HCT116 (cell line): ENCODE results near the gene OR10A2. TPM values are rescaled to one million over a fixed set of nuclear protein-coding genes. Genes with fewer than 3 reads are reported as not detected.

ENCODE experiments used
- ATAC-seq: fragments of 200-7000 bp; cut with Tn5 transposase; 2 replicates; pipeline ENCODE4 v1.9.1; 2020; ENCODE audit warnings: mild to moderate bottlenecking, moderate library complexity
- BruUV-seq: library from RNA; stranded (reverse); fragments of 400-500 nt; replicated peaks from 2 replicates; lab custom pipeline; 2021; lab: Mats Ljungman, UMichigan
- CTCF ChIA-PET: fragments of 300-600 bp; sonication (Branson Sonifier 250); formaldehyde crosslinking; loops from one replicate; lab custom pipeline; 2021; ENCODE audit warnings: antibody characterized with exemption; lab: Charles Lee
- POLR2A ChIA-PET: fragments of 300-600, 350-600 bp; sonication (Branson Sonifier 250); formaldehyde crosslinking; loops from one replicate; lab custom pipeline; 2021; ENCODE audit warnings: antibody characterized with exemption; lab: Charles Lee
- RAD21 ChIA-PET, 2 experiments: fragments of 300-600 bp; sonication (Branson Sonifier 250); formaldehyde crosslinking; loops; one replicate each; lab custom pipeline; 2023; ENCODE audit warnings: low total read pairs in 2 of 2; ENCODE audit not compliant: uncharacterized antibody in 2 of 2, unreplicated experiment in 2 of 2, low non-redundant PET in 1 of 2; lab: Charles Lee
- DNase-seq: peaks from one replicate; pipeline ENCODE4 v3.0.0-alpha.2; 2010; ENCODE audit warnings: low read depth, low spot score
- H2AFZ ChIP-seq: fragments of 200-600 bp; shearing (Covaris generic), sonication (generic); 2 replicates; pipeline ENCODE4 v1.6.1; 2017; ENCODE audit warnings: low read depth, mixed run types, mixed read lengths, antibody characterized with exemption, low read length; ENCODE audit not compliant: poor library complexity, severe bottlenecking
- H3K27ac ChIP-seq: 2 replicates; pipeline ENCODE4 v1.5.1; 2012; ENCODE audit warnings: low read depth, low read length
- H3K27me3 ChIP-seq: fragments of 200-600 bp; sonication (generic); 2 replicates; pipeline ENCODE4 v1.6.1; 2016; ENCODE audit warnings: mixed run types, low read length, mixed read lengths; ENCODE audit not compliant: insufficient read depth
- H3K36me3 ChIP-seq, 2 experiments: fragments of 200-500 bp in 1 of 2; fragments of 200-600 bp in 1 of 2; sonication (Bioruptor generic) in 1 of 2; sonication (generic) in 1 of 2; 2 replicates each; pipeline versions ENCODE4 v1.5.1 to v1.6.1; 2014 to 2016; ENCODE audit warnings: low read length in 2 of 2, inconsistent platforms in 1 of 2, mixed read lengths in 1 of 2, mixed run types in 1 of 2; ENCODE audit not compliant: insufficient read depth in 2 of 2, control insufficient read depth in 1 of 2
- H3K4me1 ChIP-seq, 2 experiments: fragments of 200-600 bp in 1 of 2; sonication (generic) in 1 of 2; 2 replicates each; pipeline versions ENCODE4 v1.5.1 to v1.6.1; 2012 to 2017; ENCODE audit warnings: low read length in 2 of 2, inconsistent platforms in 1 of 2, mild to moderate bottlenecking in 1 of 2, mixed read lengths in 1 of 2, mixed run types in 1 of 2, moderate library complexity in 1 of 2; ENCODE audit not compliant: insufficient read depth in 2 of 2, control insufficient read depth in 1 of 2
- H3K4me2 ChIP-seq: fragments of 200-600 bp; sonication (generic); 2 replicates; pipeline ENCODE4 v1.6.1; 2017; ENCODE audit warnings: mixed run types, low read length, mixed read lengths
- H3K4me3 ChIP-seq, 2 experiments: fragments of 200-600 bp in 1 of 2; sonication (generic) in 1 of 2; replicated peaks in 1 of 2; 2 replicates each; pipeline ENCODE4 v1.5.1; 2011 to 2016; ENCODE audit warnings: low read length in 2 of 2, control low read depth in 1 of 2, low read depth in 1 of 2, mild to moderate bottlenecking in 1 of 2, mixed read lengths in 1 of 2, mixed run types in 1 of 2
- H3K79me2 ChIP-seq: fragments of 200-600 bp; sonication (generic); 2 replicates; pipeline ENCODE4 v1.6.1; 2017; ENCODE audit warnings: mild to moderate bottlenecking, mixed run types, low read length, moderate library complexity, mixed read lengths; ENCODE audit not compliant: insufficient read depth
- H3K9ac ChIP-seq: fragments of 200-600 bp; sonication (generic); 2 replicates; pipeline ENCODE4 v1.6.1; 2016; ENCODE audit warnings: low read length, mixed read lengths
- H3K9me2 ChIP-seq: fragments of 200-600 bp; sonication (generic), shearing (Covaris generic); 2 replicates; pipeline ENCODE4 v1.6.1; 2017; ENCODE audit warnings: mixed run types, mild to moderate bottlenecking, moderate library complexity; ENCODE audit not compliant: insufficient read depth
- H3K9me3 ChIP-seq, 2 experiments: fragments of 200-500 bp in 1 of 2; fragments of 200-600 bp in 1 of 2; sonication (Bioruptor generic) in 1 of 2; sonication (generic) in 1 of 2; 2 replicates each; pipeline ENCODE4 v1.6.1; 2014 to 2017; ENCODE audit warnings: low read length in 2 of 2, mixed read lengths in 2 of 2, inconsistent platforms in 1 of 2, low read depth in 1 of 2, mild to moderate bottlenecking in 1 of 2, mixed run types in 1 of 2, moderate library complexity in 1 of 2; ENCODE audit not compliant: control insufficient read depth in 1 of 2, insufficient read depth in 1 of 2
- H4K20me1 ChIP-seq: fragments of 200-600 bp; sonication (generic), shearing (Covaris generic); 2 replicates; pipeline ENCODE4 v1.6.1; 2017; ENCODE audit warnings: mixed run types, mild to moderate bottlenecking, moderate library complexity; ENCODE audit not compliant: insufficient read depth
- ATF3 ChIP-seq: IDR thresholded peaks from 2 replicates; pipeline ENCODE4 v1.6.1; 2012
- CBX3 ChIP-seq: IDR thresholded peaks from 2 replicates; pipeline ENCODE4 v1.6.1; 2012; ENCODE audit warnings: low read depth
- CEBPB ChIP-seq: IDR thresholded peaks from 2 replicates; pipeline ENCODE4 v1.6.1; 2012; ENCODE audit warnings: low read depth
- EGR1 ChIP-seq: IDR thresholded peaks from 2 replicates; pipeline ENCODE4 v1.6.1; 2012; ENCODE audit warnings: low read depth
- EZH2 ChIP-seq: fragments of 200-600 bp; sonication (generic); IDR thresholded peaks from 2 replicates; pipeline ENCODE4 v1.6.1; 2017; ENCODE audit warnings: antibody characterized with exemption, mixed run types
- EZH2phosphoT487 ChIP-seq: fragments of 200-600 bp; IDR thresholded peaks from 2 replicates; pipeline ENCODE4 v1.6.1; 2018; ENCODE audit warnings: antibody characterized with exemption, borderline replicate concordance
- FOSL1 ChIP-seq: IDR thresholded peaks from 2 replicates; pipeline ENCODE4 v1.6.1; 2012; ENCODE audit warnings: low read depth
- JUND ChIP-seq: IDR thresholded peaks from 2 replicates; pipeline ENCODE4 v1.6.1; 2012
- POLR2A ChIP-seq: IDR thresholded peaks from 2 replicates; pipeline ENCODE4 v1.7.0; 2011; ENCODE audit warnings: borderline replicate concordance; ENCODE audit not compliant: insufficient read depth, insufficient read length; ENCODE audit errors: extremely low read depth
- RAD21 ChIP-seq: IDR thresholded peaks from 2 replicates; pipeline ENCODE4 v1.6.1; 2012; ENCODE audit warnings: low read depth, mild to moderate bottlenecking
- REST ChIP-seq: IDR thresholded peaks from 2 replicates; pipeline ENCODE4 v1.6.1; 2012; ENCODE audit warnings: low read depth
- TCF7L2 ChIP-seq: IDR thresholded peaks from 2 replicates; pipeline ENCODE4 v1.7.0; 2011; ENCODE audit warnings: borderline replicate concordance, inconsistent platforms; ENCODE audit not compliant: insufficient read depth, insufficient read length; ENCODE audit errors: extremely low read depth
- YY1 ChIP-seq: IDR thresholded peaks from 2 replicates; pipeline ENCODE4 v1.6.1; 2011; ENCODE audit warnings: low read length, low read depth, moderate library complexity, mild to moderate bottlenecking; ENCODE audit not compliant: insufficient replicate concordance; ENCODE audit errors: extremely low read depth
- ZBTB33 ChIP-seq: IDR thresholded peaks from 2 replicates; pipeline ENCODE4 v1.6.1; 2011; ENCODE audit warnings: mild to moderate bottlenecking, low read length, moderate library complexity; ENCODE audit not compliant: insufficient replicate concordance; ENCODE audit errors: extremely low read depth
- ZFX ChIP-seq: fragments of 450-650 bp; IDR thresholded peaks from 2 replicates; pipeline ENCODE4 v1.6.1; 2017
- intact Hi-C: fragments of 100-400 bp; cut with micrococcal nuclease; formaldehyde crosslinking; loops from 2 replicates; pipeline ENCODE4 v1.10.0; 2022
- total RNA-seq: library from RNA; stranded (reverse); gene quantifications from one replicate; pipeline ENCODE4 v1.2.1, GENCODE V29; 2021; ENCODE audit not compliant: unreplicated experiment

Gene OR10A2
- total RNA-seq, 1 experiment from 2014 or later: not detected

- H3K4me2 ChIP-seq: no peak overlapping the region
- no peak overlapping the region for H3K9ac ChIP-seq
- no peaks in the 10 kb centered on the region for H3K36me3 ChIP-seq
- H3K79me2 ChIP-seq: no peaks in the 10 kb centered on the region
- H3K4me1 ChIP-seq: no peaks in the 10 kb centered on the region
- no peaks in the 10 kb centered on the region for H4K20me1 ChIP-seq
- RAD21 ChIA-PET: no interaction called here
- H3K9me3 ChIP-seq: no peaks in the 10 kb centered on the region
- TF ChIP-seq EZH2phosphoT487: no peak
- TF ChIP-seq EGR1: no peak
- no peak overlapping the region for H2AFZ ChIP-seq
- no peak for ATAC-seq
- H3K27me3 ChIP-seq: peaks cover 32% of the 10 kb centered on the region
- no TSS peak for BruUV-seq
- no peak for DNase-seq
- intact Hi-C loops: no loop called here
- CTCF ChIA-PET: no interaction called here
- no peaks in the 10 kb centered on the region for H3K9me2 ChIP-seq
- POLR2A ChIA-PET: no interaction called here
- H3K27ac ChIP-seq: no peak overlapping the region
- H3K4me3 ChIP-seq: no peak overlapping the region
Observed at GRCh38 chr11:6889835-6890234, 27.0 kb downstream of the OR10A2 start.

GRCh38 chr11:6892400-6892799, 29.5 kb downstream of the OR10A2 start, which contains the start of gene OR2D2:
Gene OR2D2 (minus strand): TSS chr11:6892500. CDS start chr11:6892500, 0 bp downstream.
- ChIA-PET POLR2A (no interaction called here), CTCF (no interaction called here), RAD21 (no interaction called here)
- DNase-seq: no peak
- Histone ChIP-seq H3K9me3 (no peaks in the 10 kb centered on the region), H3K9ac (no peak within 1 kb of the TSS), H3K79me2 (no peaks in the 10 kb centered on the region), H3K4me3 (no peak within 1 kb of the TSS), H3K36me3 (no peaks in the 10 kb centered on the region), H3K4me2 (no peak within 1 kb of the TSS), H3K27me3 (peaks cover 34% of the 10 kb centered on the region), H2AFZ (no peak within 1 kb of the TSS), H3K4me1 (no peaks in the 10 kb centered on the region), H4K20me1 (no peaks in the 10 kb centered on the region), H3K9me2 (no peaks in the 10 kb centered on the region), H3K27ac (no peak within 1 kb of the TSS)
- no TSS peak for BruUV-seq
- intact Hi-C loops: no loop called here
- ATAC-seq: no peak
- TF ChIP-seq JUND: no peak
- TF ChIP-seq REST: no peak
- no peak for TF ChIP-seq CEBPB
- TF ChIP-seq ZFX: no peak
- no peak for TF ChIP-seq YY1
- TF ChIP-seq CBX3: no peak
- no peak for TF ChIP-seq EGR1
- TF ChIP-seq ZBTB33: no peak
- TF ChIP-seq EZH2phosphoT487: no peak
- no peak for TF ChIP-seq FOSL1
- no peak for TF ChIP-seq POLR2A
- no peak for TF ChIP-seq EZH2
- TF ChIP-seq TCF7L2: no peak
- no peak for TF ChIP-seq RAD21
- TF ChIP-seq ATF3: no peak
